Measurements from ENCODE around the gene TIPIN.
A peak's percentile ranks its signal among the peaks of the same experiment; 100 is the strongest.
"Not testable (repeated sequence)": the region's sequence is repeated elsewhere in the genome, so short reads cannot be mapped to it uniquely, and the experiment has no call there.

Gene TIPIN

DNA sequence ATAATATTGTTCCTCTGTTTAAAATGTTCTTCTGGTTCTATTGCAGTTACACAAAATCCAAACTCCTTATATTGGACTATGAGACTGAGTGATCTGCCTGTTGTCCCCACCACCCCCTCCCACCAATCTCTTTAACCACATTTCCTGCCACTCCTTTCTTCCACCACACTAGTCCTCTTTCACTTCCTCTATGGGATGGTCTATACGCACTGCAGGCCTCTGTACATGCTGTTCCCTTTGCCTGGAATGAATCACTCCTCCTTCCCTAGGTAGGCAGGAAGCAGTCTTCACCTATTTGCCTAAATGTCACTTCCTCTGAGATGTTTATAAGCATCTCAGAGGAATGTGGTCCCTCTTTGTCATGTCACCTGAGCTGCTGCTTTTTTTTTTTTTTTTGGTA lies 34.2 kb upstream of the TIPIN start:
- peak; percentile 60 for DNase-seq
- Mint-ChIP-seq H3K4me1 (peaks cover 38 to 87% of the 10 kb centered on the region in 2 donors), H3K27me3 (no peaks in the 10 kb centered on the region), H3K36me3 (peaks cover 27 to 50% of the 10 kb centered on the region in 2 donors), H3K4me3 (peak overlapping the region; percentile 29 to 90), H3K9me3 (no peaks in the 10 kb centered on the region), H3K27ac (peak overlapping the region; percentile 81)
- ATAC-seq (replicated peaks), result peak; percentile 43 to 47

DNA sequence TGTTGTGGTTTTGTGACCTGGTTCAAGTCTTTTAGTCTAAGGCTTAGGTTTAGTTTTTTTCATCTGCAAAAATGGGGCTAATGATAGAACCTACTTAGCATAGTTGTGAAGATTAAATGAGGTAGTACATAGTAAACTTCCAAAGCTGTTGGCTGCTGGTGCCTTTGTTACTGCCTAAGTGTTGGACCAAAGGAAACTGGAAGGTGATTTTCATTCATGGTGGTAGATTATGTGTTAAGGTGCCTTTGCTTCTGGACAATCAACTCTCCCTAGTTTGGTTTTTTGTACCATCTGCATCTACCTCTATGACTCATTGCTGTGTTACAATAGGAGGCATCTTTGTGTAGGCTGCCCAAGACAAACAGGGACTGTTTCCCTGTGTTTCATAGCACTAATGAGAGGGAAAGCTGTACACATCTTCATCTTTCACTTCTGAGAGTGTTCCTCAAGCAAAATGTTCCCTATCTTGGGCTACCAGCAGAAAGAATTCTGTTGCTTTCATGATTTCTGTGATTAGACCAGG lies 33.4 kb upstream of the TIPIN start:
- H3K4me1 Mint-ChIP-seq, result peaks cover 41 to 88% of the 10 kb centered on the region in 2 donors
- DNase-seq, result no peak
- H3K27ac Mint-ChIP-seq, result peak overlapping the region; percentile 81
- H3K36me3 Mint-ChIP-seq, result peaks cover 25 to 49% of the 10 kb centered on the region in 2 donors
- peak overlapping the region; percentile 44 to 90 for H3K4me3 Mint-ChIP-seq
- peak; percentile 15 to 36 for ATAC-seq (replicated peaks)
- no peaks in the 10 kb centered on the region for H3K9me3 Mint-ChIP-seq
- no peaks in the 10 kb centered on the region for H3K27me3 Mint-ChIP-seq

DNA sequence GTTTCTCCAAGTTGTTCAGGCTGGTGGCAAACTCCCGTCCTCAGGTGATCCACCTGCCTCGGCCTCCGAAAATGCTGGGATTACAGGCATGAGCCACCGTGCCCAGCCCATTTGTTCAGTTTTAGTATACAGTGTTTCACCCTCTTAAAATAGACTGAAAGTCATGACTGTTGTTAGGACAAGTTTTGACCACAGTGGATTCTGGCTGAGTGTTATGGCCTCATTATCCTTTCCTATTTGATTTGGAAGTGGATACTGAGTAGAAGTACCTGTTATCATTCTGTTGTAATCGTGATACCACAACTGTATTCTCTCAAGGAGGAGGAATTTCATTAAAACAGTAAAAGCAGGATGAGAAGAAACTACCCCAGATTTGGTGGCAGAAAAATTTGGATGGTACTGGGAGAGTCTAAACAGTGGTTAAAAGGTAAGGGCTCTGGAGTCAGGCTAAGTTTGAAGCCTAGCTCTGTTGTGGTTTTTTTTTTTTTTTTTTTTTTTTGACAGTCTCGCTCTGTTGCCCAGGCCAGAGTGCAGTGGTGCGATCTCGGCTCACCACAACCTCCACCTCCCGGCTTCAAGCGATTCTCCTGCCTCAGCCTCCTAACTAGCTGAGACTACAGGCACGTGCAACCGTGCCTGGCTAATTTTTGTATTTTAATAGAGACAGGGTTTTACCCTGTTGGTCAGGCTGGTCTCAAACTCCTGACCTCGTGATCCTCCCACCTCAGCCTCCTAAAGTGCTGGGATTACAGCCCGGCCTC lies 32.8 kb upstream of the TIPIN start:
- Mint-ChIP-seq H3K36me3 (peaks cover 26 to 52% of the 10 kb centered on the region in 2 donors), H3K4me1 (peaks cover 43 to 86% of the 10 kb centered on the region in 2 donors)

DNA sequence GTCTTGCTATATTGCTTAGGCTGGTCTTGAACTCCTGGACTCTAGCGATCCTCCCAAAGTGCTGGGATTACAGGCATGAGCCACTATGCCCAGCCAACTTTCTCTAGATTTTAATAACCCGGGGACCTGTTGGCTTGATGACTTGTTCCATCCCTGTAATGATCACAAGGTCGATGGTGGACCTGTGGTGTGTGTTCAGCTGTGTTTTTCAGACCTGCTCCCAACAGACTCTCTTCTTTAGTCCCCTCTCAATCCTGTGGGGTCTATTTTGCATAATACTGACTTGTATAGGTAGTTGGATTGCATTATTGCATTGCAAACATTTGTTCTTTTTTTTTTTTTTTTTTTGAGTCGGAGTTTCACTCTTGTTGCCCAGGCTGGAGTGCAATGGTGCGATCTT lies 32.1 kb upstream of the TIPIN start:
- Mint-ChIP-seq H3K4me1 (peaks cover 43 to 79% of the 10 kb centered on the region in 2 donors), H3K4me3 (peak overlapping the region; percentile 48 to 90), H3K27ac (no peak overlapping the region), H3K9me3 (no peaks in the 10 kb centered on the region), H3K36me3 (peaks cover 26 to 48% of the 10 kb centered on the region in 2 donors), H3K27me3 (no peaks in the 10 kb centered on the region)
- ATAC-seq (replicated peaks), result no peak
- no peak for DNase-seq

More for the DNA sequence above, 32.8 kb upstream of the TIPIN start:
- ATAC-seq (replicated peaks) (peak in 1 of 2 donors; percentile 8), DNase-seq (peak; percentile 40)
- peak overlapping the region; percentile 81 for H3K27ac Mint-ChIP-seq
- peak overlapping the region; percentile 48 to 90 for H3K4me3 Mint-ChIP-seq
- H3K9me3 Mint-ChIP-seq, result no peaks in the 10 kb centered on the region
- no peaks in the 10 kb centered on the region for H3K27me3 Mint-ChIP-seq

DNA sequence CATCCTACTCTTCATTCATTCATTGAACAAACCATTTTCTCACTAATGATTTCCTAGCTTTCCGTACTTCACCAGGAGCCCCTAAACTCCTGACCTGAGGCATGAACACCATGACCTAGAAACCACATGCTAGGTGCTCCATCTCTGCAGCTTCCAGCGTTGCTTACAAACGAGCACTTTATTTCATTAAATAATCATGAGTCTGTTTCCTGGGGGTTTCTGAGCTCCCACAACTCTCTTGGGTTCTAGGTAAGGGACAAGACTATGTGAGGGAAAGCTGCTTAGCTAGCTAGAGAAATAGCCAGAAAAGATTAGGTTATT lies 31.5 kb upstream of the TIPIN start:
- ATAC-seq (replicated peaks) (no peak), DNase-seq (no peak)
- H3K27me3 Mint-ChIP-seq, result no peaks in the 10 kb centered on the region
- H3K4me1 Mint-ChIP-seq, result peaks cover 42 to 73% of the 10 kb centered on the region in 2 donors
- H3K36me3 Mint-ChIP-seq, result peaks cover 25 to 46% of the 10 kb centered on the region in 2 donors
- peak overlapping the region; percentile 90 for H3K4me3 Mint-ChIP-seq
- no peaks in the 10 kb centered on the region for H3K9me3 Mint-ChIP-seq
- peak overlapping the region; percentile 93 for H3K27ac Mint-ChIP-seq

GRCh38 chr15:66387163-66388042 lies 30.9 kb upstream of the TIPIN start:
- no peaks in the 10 kb centered on the region for H3K27me3 Mint-ChIP-seq
- H3K9me3 Mint-ChIP-seq, result no peaks in the 10 kb centered on the region
- DNase-seq, result peak; percentile 43
- peaks cover 40 to 67% of the 10 kb centered on the region in 2 donors for H3K4me1 Mint-ChIP-seq
- H3K4me3 Mint-ChIP-seq, result peak overlapping the region; percentile 90
- peak; percentile 30 to 35 for ATAC-seq (replicated peaks)
- peaks cover 21 to 43% of the 10 kb centered on the region in 2 donors for H3K36me3 Mint-ChIP-seq
- H3K27ac Mint-ChIP-seq, result peak overlapping the region; percentile 93

- H3K9me3 Mint-ChIP-seq, result no peaks in the 10 kb centered on the region
- no peaks in the 10 kb centered on the region for H3K27me3 Mint-ChIP-seq
- peaks cover 18 to 34% of the 10 kb centered on the region in 2 donors for H3K36me3 Mint-ChIP-seq
- peak within 1 kb of the TSS; percentile 90 to 99 for H3K4me3 Mint-ChIP-seq
- peak within 1 kb of the TSS; percentile 99 for H3K27ac Mint-ChIP-seq
- H3K4me1 Mint-ChIP-seq, result peaks cover 35 to 58% of the 10 kb centered on the region in 2 donors
- peak; percentile 97 for DNase-seq
- ATAC-seq (replicated peaks), result peak; percentile 83 to 85
Observed at GRCh38 chr15:66386204-66387123, 30.0 kb upstream of the TIPIN start, which contains the start of gene MAP2K1. TSS of gene MAP2K1 (plus strand) at chr15:66386912. CDS start at chr15:66387348, 436 bp downstream.

DNA sequence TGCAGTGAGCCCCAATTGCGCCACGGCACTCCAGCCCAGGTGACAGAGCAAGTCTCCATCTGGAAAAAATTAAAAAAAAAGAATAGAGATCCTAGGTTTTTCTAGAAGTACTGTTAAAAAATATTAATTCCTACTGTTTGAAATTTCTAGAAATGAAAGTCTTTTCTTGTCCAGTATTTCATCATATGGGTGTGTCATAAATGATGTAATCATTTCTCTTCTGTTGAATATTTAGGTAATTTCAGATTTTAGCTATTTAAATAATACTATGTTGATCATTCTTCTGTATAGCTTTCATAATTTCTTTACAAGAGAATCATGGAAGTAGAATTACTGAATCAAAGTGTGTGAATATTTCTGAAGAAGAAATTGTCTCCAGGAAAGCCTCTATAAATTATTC lies 24.9 kb upstream of the TIPIN start:
- DNase-seq; H3K9me3 Mint-ChIP-seq; H3K27ac Mint-ChIP-seq; H3K4me3 Mint-ChIP-seq; ATAC-seq (replicated peaks); H3K27me3 Mint-ChIP-seq: not testable (repeated sequence)
- peaks cover 6 to 13% of the 10 kb centered on the region in 2 donors for H3K36me3 Mint-ChIP-seq
- peaks cover 8 to 19% of the 10 kb centered on the region in 2 donors for H3K4me1 Mint-ChIP-seq

GRCh38 chr15:66378814-66379430 lies 22.4 kb upstream of the TIPIN start:
- no peak for ATAC-seq (replicated peaks)
- H3K4me3 Mint-ChIP-seq, result no peak overlapping the region
- no peak for DNase-seq
- H3K27me3 Mint-ChIP-seq, result no peaks in the 10 kb centered on the region
- peaks cover 0 to 2% of the 10 kb centered on the region in 2 donors for H3K9me3 Mint-ChIP-seq
- H3K36me3 Mint-ChIP-seq, result peaks cover 6 to 11% of the 10 kb centered on the region in 2 donors
- no peaks in the 10 kb centered on the region for H3K4me1 Mint-ChIP-seq
- no peak overlapping the region for H3K27ac Mint-ChIP-seq

DNA sequence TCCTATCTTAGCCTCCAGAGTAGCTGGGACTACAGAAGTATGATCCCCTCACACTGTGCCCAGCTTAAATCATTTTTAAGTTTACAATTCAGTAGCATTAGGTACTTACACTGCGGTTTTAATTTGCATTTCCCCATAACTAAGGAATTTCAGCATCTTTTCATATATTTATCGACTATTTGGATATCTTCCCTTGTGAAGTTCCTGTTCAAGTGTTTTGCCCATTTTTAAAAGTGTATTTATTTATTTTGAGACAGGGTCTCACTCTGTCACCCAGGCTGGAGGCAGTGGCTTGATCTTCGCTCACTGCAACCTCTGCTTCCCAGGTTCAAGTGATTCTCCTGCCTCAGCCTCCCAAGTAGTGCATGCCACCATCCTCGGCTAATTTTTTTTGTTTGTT lies 17.7 kb upstream of the TIPIN start:
- no peak overlapping the region for H3K4me3 Mint-ChIP-seq
- ATAC-seq (replicated peaks) (no peak), DNase-seq (no peak)
- peaks cover 5 to 13% of the 10 kb centered on the region in 2 donors for H3K4me1 Mint-ChIP-seq
- no peak overlapping the region for H3K27ac Mint-ChIP-seq
- H3K27me3 Mint-ChIP-seq, result no peaks in the 10 kb centered on the region
- H3K9me3 Mint-ChIP-seq, result peaks cover 0 to 2% of the 10 kb centered on the region in 2 donors
- peaks cover 4 to 8% of the 10 kb centered on the region in 2 donors for H3K36me3 Mint-ChIP-seq

DNA sequence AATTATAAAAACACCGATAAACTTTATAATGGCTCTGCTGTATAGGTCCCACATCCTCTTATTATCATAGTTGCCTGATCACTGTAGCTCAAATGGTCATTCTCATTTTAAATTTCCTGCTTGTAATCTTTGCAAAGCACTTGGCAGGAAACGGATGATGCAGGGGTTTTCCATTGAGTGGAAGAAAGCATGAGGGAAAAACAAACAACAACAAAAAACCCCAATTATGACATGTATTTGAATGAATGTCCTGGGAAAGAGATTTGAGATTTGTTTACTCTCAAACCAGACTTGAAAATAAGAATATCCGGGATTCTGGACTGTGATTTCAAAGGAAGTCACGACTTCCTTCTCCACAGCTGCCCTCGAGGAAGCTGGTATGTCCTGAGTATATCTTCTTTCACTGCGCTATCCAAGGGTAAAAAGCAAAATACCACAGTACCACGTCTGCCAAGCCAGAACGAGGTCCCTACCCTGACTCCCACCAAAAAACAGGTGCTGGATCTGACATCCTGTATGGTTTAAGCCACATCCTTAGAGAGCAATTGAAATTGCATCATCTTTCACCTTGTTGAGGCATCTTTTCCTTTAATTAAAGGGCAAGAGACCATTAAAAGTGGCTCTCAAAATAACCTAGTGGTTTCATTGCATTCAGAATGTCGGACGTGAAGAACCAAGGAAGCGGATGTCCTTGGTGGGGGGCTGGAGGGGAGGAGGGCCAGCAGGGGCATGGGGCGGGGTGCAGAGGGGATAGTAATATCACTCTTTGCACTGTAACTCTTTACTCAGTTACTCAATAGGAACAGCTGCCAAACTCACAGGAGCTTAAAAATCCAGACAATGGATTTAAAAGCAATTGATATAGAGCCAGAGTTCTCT lies 13.5 kb upstream of the TIPIN start:
- peak overlapping the region; percentile 31 for H3K27ac Mint-ChIP-seq
- H3K4me1 Mint-ChIP-seq, result peaks cover 5 to 13% of the 10 kb centered on the region in 2 donors
- H3K9me3 Mint-ChIP-seq, result peaks cover 0 to 2% of the 10 kb centered on the region in 2 donors
- no peaks in the 10 kb centered on the region for H3K27me3 Mint-ChIP-seq
- peak overlapping the region; percentile 56 to 60 for H3K4me3 Mint-ChIP-seq
- H3K36me3 Mint-ChIP-seq, result peaks cover 3 to 4% of the 10 kb centered on the region in 2 donors
- DNase-seq, result no peak
- ATAC-seq (replicated peaks), result peak; percentile 68

DNA sequence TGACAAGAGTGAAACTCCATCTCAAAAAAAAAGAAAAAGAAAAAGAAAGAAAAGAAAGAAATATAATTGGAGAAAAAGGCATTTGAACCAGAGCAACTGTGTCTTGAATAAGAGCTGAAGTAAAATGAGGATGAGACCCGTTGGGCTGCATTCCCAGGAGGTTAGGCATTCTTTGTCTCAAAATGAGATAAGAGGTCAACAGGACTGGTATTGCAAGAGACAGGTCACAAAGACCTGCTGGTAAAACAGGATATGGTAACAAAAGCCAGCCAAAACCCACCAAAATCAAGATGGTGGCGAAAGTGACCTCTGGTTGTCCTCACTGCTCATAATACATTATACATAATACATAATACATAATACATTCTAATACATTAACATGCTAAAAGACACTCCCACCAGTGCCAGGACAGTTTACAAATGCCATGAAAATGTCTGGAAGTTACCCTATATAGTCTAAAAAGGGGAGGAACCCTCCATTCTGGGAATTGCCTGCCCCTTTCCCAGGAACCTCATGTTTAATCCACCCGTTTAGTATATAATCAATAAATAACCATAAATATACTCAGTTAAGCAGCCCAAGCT lies 8.6 kb upstream of the TIPIN start:
- no peak for ATAC-seq (replicated peaks)
- Mint-ChIP-seq H3K4me3 (no peak overlapping the region), H3K27ac (no peak overlapping the region), H3K9me3 (no peaks in the 10 kb centered on the region), H3K4me1 (peaks cover 3 to 8% of the 10 kb centered on the region in 2 donors), H3K27me3 (no peaks in the 10 kb centered on the region), H3K36me3 (no peaks in the 10 kb centered on the region)
- no peak for DNase-seq

Data from stimulated activated naive B cell treated with anti-CD40 and anti-IgM and Interleukin-4, amounts not matched to agents 10 μg/mL and 1 μg/mL and 100 μg/mL, for 72 hours (primary cell).